Activated T-cell treated with anti-CD3 and anti-CD28 coated beads, Interleukin-2, amount 50 U/mL, for 24 hours (primary cell): ENCODE measurements around the gene FMN1.

Experiments used
- DNase-seq: peaks from one replicate; pipeline ENCODE4 v3.0.0-alpha.2; 2020
- H3K27ac Mint-ChIP-seq: 2 replicates; pipeline ENCODE4 v1.8.0; 2020; ENCODE audit warnings: mild to moderate bottlenecking, mixed read lengths
- H3K27me3 Mint-ChIP-seq: 2 replicates; pipeline ENCODE4 v1.8.0; 2020; ENCODE audit warnings: mixed read lengths
- H3K36me3 Mint-ChIP-seq: 2 replicates; pipeline ENCODE4 v1.8.0; 2020; ENCODE audit warnings: low read depth, mixed read lengths
- H3K4me1 Mint-ChIP-seq: 2 replicates; pipeline ENCODE4 v1.8.0; 2020; ENCODE audit warnings: low read depth, mixed read lengths
- H3K4me3 Mint-ChIP-seq: 2 replicates; pipeline ENCODE4 v1.8.0; 2020; ENCODE audit warnings: mild to moderate bottlenecking, moderate library complexity, mixed read lengths
- H3K9me3 Mint-ChIP-seq: 2 replicates; pipeline ENCODE4 v1.8.0; 2020; ENCODE audit warnings: mixed read lengths

The FMN1 gene

DNA sequence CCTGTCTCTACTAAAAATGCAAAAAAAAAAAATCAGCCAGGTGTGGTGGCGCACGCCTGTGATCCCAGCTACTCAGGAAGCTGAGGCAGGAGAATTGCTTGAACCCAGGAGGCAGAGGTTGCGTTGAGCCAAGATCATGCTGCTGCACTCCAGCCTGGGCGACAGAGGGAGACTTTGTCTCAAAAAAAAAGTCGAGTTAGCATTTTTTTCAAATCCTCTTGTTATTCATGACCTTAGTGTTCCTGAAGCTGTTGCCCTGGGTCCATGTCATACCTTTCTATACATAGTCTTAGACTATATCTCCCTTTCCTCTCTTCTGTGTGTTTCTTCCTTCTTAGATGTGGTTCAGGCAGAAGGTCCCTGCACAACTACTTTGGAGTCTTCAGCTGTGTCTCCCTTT, 6.4 kb downstream of the FMN1 start:
- DNase-seq: no peak
- peaks cover 16% of the 10 kb centered on the region for H3K4me1 Mint-ChIP-seq
- H3K27ac Mint-ChIP-seq: no peak overlapping the region
- no peaks in the 10 kb centered on the region for H3K36me3 Mint-ChIP-seq
- peaks cover 27% of the 10 kb centered on the region for H3K27me3 Mint-ChIP-seq
- no peaks in the 10 kb centered on the region for H3K9me3 Mint-ChIP-seq
- no peak overlapping the region for H3K4me3 Mint-ChIP-seq

DNA sequence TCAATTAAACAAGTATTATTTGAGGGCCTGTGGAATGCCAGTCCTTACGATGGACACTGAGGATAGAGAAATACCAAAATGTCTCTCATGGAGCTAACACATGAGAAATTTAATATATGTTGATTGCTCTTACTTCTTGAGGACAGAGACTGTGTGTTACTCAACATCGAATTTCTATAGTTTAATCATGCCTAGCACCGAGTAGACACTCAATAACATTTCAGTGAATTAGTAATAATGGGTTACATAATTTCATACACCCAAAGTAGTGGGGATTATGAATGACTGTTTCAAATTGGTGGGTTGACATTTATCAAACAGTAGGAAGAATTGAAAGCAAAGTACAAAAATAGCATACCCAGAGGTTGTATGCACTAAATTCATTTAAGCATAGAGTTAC, 11.2 kb downstream of the FMN1 start:
- Mint-ChIP-seq H3K27me3 (peaks cover 4% of the 10 kb centered on the region), H3K27ac (no peak overlapping the region), H3K4me1 (peaks cover 4% of the 10 kb centered on the region), H3K36me3 (no peaks in the 10 kb centered on the region), H3K9me3 (no peaks in the 10 kb centered on the region), H3K4me3 (no peak overlapping the region)
- no peak for DNase-seq

- Mint-ChIP-seq H3K4me3 (no peak overlapping the region), H3K27me3 (peaks cover 4% of the 10 kb centered on the region), H3K27ac (no peak overlapping the region), H3K36me3 (no peaks in the 10 kb centered on the region), H3K4me1 (peaks cover 4% of the 10 kb centered on the region), H3K9me3 (no peaks in the 10 kb centered on the region)
- DNase-seq: no peak
Observed at GRCh38 chr15:33182926-33183325, 11.6 kb downstream of the FMN1 start.

DNA sequence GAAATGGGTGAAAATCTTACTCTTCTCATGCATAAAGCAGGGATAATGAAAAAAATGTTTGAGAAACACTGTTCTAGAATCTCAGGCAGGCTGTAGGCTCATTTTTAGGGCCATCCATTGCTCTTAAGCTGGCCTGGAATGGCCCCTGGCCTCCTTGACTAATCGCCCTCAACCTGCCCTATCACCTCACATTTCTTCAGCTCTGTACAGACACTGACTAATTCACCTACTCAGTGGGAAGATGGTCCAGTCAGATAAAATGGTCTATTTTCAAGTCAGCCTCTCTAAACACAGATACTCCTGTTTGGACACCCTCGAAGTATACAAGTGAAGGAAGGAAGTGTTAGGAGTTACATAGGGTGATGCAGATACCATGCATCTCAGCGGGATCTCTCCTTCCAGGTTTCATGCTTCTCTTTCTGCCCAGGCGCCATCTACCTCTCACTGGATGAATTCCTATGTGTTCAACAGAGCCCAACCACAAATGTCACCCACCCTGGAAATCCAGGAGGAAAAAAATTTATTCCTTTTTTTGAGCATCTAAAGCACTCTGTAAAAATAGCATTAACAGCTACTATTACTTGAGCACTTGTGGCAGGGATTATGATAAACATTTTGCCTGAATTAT, 12.1 kb downstream of the FMN1 start:
- H3K36me3 Mint-ChIP-seq: no peaks in the 10 kb centered on the region
- no peaks in the 10 kb centered on the region for H3K9me3 Mint-ChIP-seq
- no peak overlapping the region for H3K27ac Mint-ChIP-seq
- no peak overlapping the region for H3K4me3 Mint-ChIP-seq
- DNase-seq: no peak
- peaks cover 4% of the 10 kb centered on the region for H3K4me1 Mint-ChIP-seq
- H3K27me3 Mint-ChIP-seq: peaks cover 3% of the 10 kb centered on the region

DNA sequence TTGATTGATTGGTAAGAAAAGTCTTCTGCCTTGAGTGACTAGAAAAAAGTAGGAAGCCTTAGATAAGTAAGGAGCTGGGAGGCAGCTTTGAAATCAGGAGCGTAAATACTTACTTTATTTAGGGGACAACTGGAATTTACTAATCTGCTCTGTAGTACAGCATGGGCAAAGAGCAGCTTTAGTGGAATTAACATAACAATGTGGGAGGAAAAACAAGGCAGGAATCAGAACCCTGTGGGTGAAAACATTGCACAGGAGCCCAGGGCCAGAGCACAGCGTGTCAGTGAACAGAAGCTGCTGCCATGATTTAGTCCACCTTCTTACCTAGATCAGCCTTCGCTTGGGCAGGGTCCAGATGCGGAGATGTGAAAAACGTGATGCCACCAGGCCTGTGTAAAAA, 14.6 kb downstream of the FMN1 start:
- H3K27me3 Mint-ChIP-seq: no peaks in the 10 kb centered on the region
- H3K9me3 Mint-ChIP-seq: no peaks in the 10 kb centered on the region
- H3K4me3 Mint-ChIP-seq: no peak overlapping the region

GRCh38 chr15:33171202-33171601, 23.3 kb downstream of the FMN1 start:
- Mint-ChIP-seq H3K9me3 (no peaks in the 10 kb centered on the region), H3K36me3 (no peaks in the 10 kb centered on the region), H3K27me3 (peaks cover 20% of the 10 kb centered on the region), H3K27ac (no peak overlapping the region), H3K4me3 (no peak overlapping the region), H3K4me1 (no peaks in the 10 kb centered on the region)
- DNase-seq: no peak

More for the DNA sequence above, 14.6 kb downstream of the FMN1 start:
- DNase-seq: no peak
- H3K27ac Mint-ChIP-seq: no peak overlapping the region
- H3K4me1 Mint-ChIP-seq: peaks cover 4% of the 10 kb centered on the region
- H3K36me3 Mint-ChIP-seq: no peaks in the 10 kb centered on the region

GRCh38 chr15:33169625-33170024, 24.9 kb downstream of the FMN1 start:
- H3K4me3 Mint-ChIP-seq: no peak overlapping the region
- no peak for DNase-seq
- H3K9me3 Mint-ChIP-seq: no peaks in the 10 kb centered on the region
- no peaks in the 10 kb centered on the region for H3K4me1 Mint-ChIP-seq
- H3K27ac Mint-ChIP-seq: no peak overlapping the region
- H3K36me3 Mint-ChIP-seq: no peaks in the 10 kb centered on the region
- H3K27me3 Mint-ChIP-seq: peaks cover 23% of the 10 kb centered on the region

DNA sequence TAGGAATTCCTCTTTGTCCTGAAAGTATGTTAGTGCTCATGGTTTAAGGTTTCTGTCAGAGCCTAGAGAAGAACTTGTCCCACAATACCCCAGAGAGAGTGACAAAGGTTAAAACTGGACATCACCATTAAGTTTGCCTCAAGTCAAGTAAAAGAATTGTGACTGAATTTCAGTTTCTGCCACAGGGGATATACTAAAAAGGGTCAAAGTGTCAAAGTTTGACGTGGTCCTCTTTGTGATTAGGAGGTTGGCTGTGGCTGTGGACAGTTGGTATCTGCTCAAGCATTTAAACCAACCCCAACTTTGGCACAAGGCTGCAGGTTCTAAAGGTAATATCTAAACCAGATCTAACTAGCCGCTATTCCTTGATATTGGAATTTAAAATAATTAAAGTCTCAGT, 26.1 kb downstream of the FMN1 start:
- Mint-ChIP-seq H3K27ac (no peak overlapping the region), H3K4me3 (no peak overlapping the region), H3K27me3 (peaks cover 30% of the 10 kb centered on the region), H3K9me3 (no peaks in the 10 kb centered on the region), H3K36me3 (no peaks in the 10 kb centered on the region), H3K4me1 (no peaks in the 10 kb centered on the region)
- no peak for DNase-seq

DNA sequence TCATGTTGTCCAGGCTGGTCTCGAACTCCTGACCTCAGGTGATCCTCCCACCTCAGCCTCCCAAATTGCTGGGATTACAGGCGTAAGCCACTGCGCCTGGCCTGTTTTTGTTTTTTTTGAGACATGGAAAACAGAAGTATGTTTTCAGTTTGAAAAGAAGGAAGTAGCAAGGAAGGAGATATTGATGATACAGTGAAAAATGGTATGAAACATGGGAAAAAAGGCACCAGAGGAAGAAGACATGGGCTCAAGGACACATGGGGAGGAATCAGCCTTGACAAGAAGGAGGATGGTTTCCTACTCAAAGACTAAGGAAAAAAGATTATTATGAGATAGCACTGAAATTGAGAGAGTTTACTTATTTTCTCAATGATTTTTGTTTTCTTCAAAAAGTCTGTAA, 30.7 kb downstream of the FMN1 start:
- no peak overlapping the region for H3K4me3 Mint-ChIP-seq
- DNase-seq: no peak
- H3K27me3 Mint-ChIP-seq: peaks cover 32% of the 10 kb centered on the region
- no peak overlapping the region for H3K27ac Mint-ChIP-seq
- no peaks in the 10 kb centered on the region for H3K36me3 Mint-ChIP-seq
- no peaks in the 10 kb centered on the region for H3K9me3 Mint-ChIP-seq
- peaks cover 20% of the 10 kb centered on the region for H3K4me1 Mint-ChIP-seq

GRCh38 chr15:33161209-33161608, 33.3 kb downstream of the FMN1 start:
- H3K9me3 Mint-ChIP-seq: no peaks in the 10 kb centered on the region
- no peak overlapping the region for H3K27ac Mint-ChIP-seq
- peaks cover 20% of the 10 kb centered on the region for H3K4me1 Mint-ChIP-seq
- no peak for DNase-seq
- H3K4me3 Mint-ChIP-seq: no peak overlapping the region
- H3K36me3 Mint-ChIP-seq: no peaks in the 10 kb centered on the region
- H3K27me3 Mint-ChIP-seq: peaks cover 17% of the 10 kb centered on the region

GRCh38 chr15:33160581-33161165, 33.8 kb downstream of the FMN1 start:
- no peaks in the 10 kb centered on the region for H3K9me3 Mint-ChIP-seq
- no peak overlapping the region for H3K4me3 Mint-ChIP-seq
- H3K27ac Mint-ChIP-seq: no peak overlapping the region
- peaks cover 17% of the 10 kb centered on the region for H3K27me3 Mint-ChIP-seq
- H3K4me1 Mint-ChIP-seq: peaks cover 20% of the 10 kb centered on the region
- no peak for DNase-seq
- no peaks in the 10 kb centered on the region for H3K36me3 Mint-ChIP-seq

- no peak overlapping the region for H3K27ac Mint-ChIP-seq
- H3K4me1 Mint-ChIP-seq: peaks cover 22% of the 10 kb centered on the region
- H3K36me3 Mint-ChIP-seq: no peaks in the 10 kb centered on the region
- no peaks in the 10 kb centered on the region for H3K9me3 Mint-ChIP-seq
- peaks cover 14% of the 10 kb centered on the region for H3K27me3 Mint-ChIP-seq
- H3K4me3 Mint-ChIP-seq: no peak overlapping the region
- DNase-seq: no peak
Observed at GRCh38 chr15:33159726-33160453, 34.6 kb downstream of the FMN1 start.

GRCh38 chr15:33158366-33158765, 36.1 kb downstream of the FMN1 start:
- no peak overlapping the region for H3K4me3 Mint-ChIP-seq
- H3K9me3 Mint-ChIP-seq: no peaks in the 10 kb centered on the region
- peaks cover 22% of the 10 kb centered on the region for H3K4me1 Mint-ChIP-seq
- peaks cover 7% of the 10 kb centered on the region for H3K27me3 Mint-ChIP-seq
- no peak for DNase-seq
- H3K36me3 Mint-ChIP-seq: no peaks in the 10 kb centered on the region
- H3K27ac Mint-ChIP-seq: no peak overlapping the region

- Mint-ChIP-seq H3K36me3 (no peaks in the 10 kb centered on the region), H3K9me3 (no peaks in the 10 kb centered on the region), H3K27ac (no peak overlapping the region), H3K4me1 (peaks cover 22% of the 10 kb centered on the region), H3K27me3 (peaks cover 6% of the 10 kb centered on the region), H3K4me3 (no peak overlapping the region)
- DNase-seq: no peak
Observed at GRCh38 chr15:33157371-33158037, 37.0 kb downstream of the FMN1 start.
